ENCODE results near the gene SRA1. TPM values are rescaled to one million over a fixed set of nuclear protein-coding genes. Genes with fewer than 3 reads are reported as not detected.

The SRA1 gene
- total and polyA plus RNA-seq, 2 of the 8 experiments (the other 6 are each of a cell fraction or from before 2014, with no cell fraction given), result 27.4 to 39.4 TPM

GRCh38 chr5:140565024-140565779 is 7.9 kb upstream of the SRA1 start (continued):
- TF ChIP-seq USF2 (IDR thresholded peaks at IDR 0.05; ENCODE audit: low read length) (no peak), CHD1 (IDR thresholded peaks at IDR 0.05; ENCODE audit: low read depth, low read length) (no peak), FOSL1 (IDR thresholded peaks at IDR 0.05; ENCODE audit: insufficient read depth, low read depth, low read length) (no peak)

All from H1 (cell line).